ENCODE data around the gene PPP3R1. TPM values are rescaled to one million over a fixed set of nuclear protein-coding genes. Genes with fewer than 3 reads are reported as not detected.

PPP3R1 gene
- total and polyA plus RNA-seq, 2 experiments from 2014 or later = 7.9 to 49.6 TPM

DNA sequence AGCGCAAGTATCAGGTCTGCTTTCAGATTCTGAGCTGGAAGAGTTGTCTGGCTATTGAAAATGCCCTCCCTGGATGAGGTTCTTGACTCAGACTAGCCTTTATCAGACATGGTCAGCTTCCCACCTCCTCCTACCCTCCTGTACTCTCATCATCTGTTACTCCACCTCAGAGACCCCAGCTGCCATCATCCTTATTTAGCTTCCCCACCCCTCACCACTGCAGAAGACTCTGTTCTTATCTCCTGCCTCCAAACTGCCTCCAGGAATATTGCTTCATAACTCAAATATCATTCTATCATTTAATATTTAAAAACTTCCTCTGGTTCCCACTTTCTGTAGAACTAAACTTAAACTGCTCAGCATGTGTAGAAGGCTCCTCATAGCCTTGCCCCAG, 31.1 kb upstream of the PPP3R1 start:
- Histone ChIP-seq H3K27ac (ENCODE audit: low read depth) (no peak overlapping the region), H3K36me3 (ENCODE audit: insufficient read depth) (no peaks in the 10 kb centered on the region), H2AFZ (no peak overlapping the region), H3F3A (replicated peaks; ENCODE audit: low read depth) (no peaks in the 10 kb centered on the region), H3K27me3 (ENCODE audit: insufficient read depth) (no peaks in the 10 kb centered on the region), H3K4me2 (no peak overlapping the region), H3K79me2 (replicated peaks; ENCODE audit: insufficient read depth) (no peaks in the 10 kb centered on the region), H3K4me3 (no peak overlapping the region), H3K4me1 (ENCODE audit: insufficient read depth) (no peaks in the 10 kb centered on the region), H3K9me2 (ENCODE audit: insufficient read depth) (no peaks in the 10 kb centered on the region), H4K20me1 (replicated peaks; ENCODE audit: insufficient read depth) (no peaks in the 10 kb centered on the region)
- H3K4me1 Mint-ChIP-seq = peaks cover 9% of the 10 kb centered on the region; the same call in 2 of the 3 replicates
- H3K27me3 Mint-ChIP-seq (ENCODE audit: insufficient read depth, low read depth, poor library complexity) = peaks cover 4% of the 10 kb centered on the region
- no peaks in the 10 kb centered on the region for H3K9me3 Mint-ChIP-seq
- no peak for DNase-seq (ENCODE audit: low spot score)
- no peak overlapping the region for H3K27ac Mint-ChIP-seq
- ATAC-seq = no peak
- no peaks in the 10 kb centered on the region for H3K36me3 Mint-ChIP-seq (ENCODE audit: low read depth)
- no peak overlapping the region for H3K4me3 Mint-ChIP-seq
- TF ChIP-seq POLR2AphosphoS5 (IDR thresholded peaks at IDR 0.05; ENCODE audit: low read depth) = no peak
- TF ChIP-seq, protein P1, sequence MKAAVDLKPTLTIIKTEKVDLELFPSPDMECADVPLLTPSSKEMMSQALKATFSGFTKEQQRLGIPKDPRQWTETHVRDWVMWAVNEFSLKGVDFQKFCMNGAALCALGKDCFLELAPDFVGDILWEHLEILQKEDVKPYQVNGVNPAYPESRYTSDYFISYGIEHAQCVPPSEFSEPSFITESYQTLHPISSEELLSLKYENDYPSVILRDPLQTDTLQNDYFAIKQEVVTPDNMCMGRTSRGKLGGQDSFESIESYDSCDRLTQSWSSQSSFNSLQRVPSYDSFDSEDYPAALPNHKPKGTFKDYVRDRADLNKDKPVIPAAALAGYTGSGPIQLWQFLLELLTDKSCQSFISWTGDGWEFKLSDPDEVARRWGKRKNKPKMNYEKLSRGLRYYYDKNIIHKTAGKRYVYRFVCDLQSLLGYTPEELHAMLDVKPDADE (IDR thresholded peaks at IDR 0.05) = no peak
- TF ChIP-seq JUNB (IDR thresholded peaks at IDR 0.05; ENCODE audit: unreplicated experiment) = no peak
- no peak for TF ChIP-seq ZNF114 (CRISPR knock-in tag; IDR thresholded peaks at IDR 0.05)
- TF ChIP-seq, protein P2, sequence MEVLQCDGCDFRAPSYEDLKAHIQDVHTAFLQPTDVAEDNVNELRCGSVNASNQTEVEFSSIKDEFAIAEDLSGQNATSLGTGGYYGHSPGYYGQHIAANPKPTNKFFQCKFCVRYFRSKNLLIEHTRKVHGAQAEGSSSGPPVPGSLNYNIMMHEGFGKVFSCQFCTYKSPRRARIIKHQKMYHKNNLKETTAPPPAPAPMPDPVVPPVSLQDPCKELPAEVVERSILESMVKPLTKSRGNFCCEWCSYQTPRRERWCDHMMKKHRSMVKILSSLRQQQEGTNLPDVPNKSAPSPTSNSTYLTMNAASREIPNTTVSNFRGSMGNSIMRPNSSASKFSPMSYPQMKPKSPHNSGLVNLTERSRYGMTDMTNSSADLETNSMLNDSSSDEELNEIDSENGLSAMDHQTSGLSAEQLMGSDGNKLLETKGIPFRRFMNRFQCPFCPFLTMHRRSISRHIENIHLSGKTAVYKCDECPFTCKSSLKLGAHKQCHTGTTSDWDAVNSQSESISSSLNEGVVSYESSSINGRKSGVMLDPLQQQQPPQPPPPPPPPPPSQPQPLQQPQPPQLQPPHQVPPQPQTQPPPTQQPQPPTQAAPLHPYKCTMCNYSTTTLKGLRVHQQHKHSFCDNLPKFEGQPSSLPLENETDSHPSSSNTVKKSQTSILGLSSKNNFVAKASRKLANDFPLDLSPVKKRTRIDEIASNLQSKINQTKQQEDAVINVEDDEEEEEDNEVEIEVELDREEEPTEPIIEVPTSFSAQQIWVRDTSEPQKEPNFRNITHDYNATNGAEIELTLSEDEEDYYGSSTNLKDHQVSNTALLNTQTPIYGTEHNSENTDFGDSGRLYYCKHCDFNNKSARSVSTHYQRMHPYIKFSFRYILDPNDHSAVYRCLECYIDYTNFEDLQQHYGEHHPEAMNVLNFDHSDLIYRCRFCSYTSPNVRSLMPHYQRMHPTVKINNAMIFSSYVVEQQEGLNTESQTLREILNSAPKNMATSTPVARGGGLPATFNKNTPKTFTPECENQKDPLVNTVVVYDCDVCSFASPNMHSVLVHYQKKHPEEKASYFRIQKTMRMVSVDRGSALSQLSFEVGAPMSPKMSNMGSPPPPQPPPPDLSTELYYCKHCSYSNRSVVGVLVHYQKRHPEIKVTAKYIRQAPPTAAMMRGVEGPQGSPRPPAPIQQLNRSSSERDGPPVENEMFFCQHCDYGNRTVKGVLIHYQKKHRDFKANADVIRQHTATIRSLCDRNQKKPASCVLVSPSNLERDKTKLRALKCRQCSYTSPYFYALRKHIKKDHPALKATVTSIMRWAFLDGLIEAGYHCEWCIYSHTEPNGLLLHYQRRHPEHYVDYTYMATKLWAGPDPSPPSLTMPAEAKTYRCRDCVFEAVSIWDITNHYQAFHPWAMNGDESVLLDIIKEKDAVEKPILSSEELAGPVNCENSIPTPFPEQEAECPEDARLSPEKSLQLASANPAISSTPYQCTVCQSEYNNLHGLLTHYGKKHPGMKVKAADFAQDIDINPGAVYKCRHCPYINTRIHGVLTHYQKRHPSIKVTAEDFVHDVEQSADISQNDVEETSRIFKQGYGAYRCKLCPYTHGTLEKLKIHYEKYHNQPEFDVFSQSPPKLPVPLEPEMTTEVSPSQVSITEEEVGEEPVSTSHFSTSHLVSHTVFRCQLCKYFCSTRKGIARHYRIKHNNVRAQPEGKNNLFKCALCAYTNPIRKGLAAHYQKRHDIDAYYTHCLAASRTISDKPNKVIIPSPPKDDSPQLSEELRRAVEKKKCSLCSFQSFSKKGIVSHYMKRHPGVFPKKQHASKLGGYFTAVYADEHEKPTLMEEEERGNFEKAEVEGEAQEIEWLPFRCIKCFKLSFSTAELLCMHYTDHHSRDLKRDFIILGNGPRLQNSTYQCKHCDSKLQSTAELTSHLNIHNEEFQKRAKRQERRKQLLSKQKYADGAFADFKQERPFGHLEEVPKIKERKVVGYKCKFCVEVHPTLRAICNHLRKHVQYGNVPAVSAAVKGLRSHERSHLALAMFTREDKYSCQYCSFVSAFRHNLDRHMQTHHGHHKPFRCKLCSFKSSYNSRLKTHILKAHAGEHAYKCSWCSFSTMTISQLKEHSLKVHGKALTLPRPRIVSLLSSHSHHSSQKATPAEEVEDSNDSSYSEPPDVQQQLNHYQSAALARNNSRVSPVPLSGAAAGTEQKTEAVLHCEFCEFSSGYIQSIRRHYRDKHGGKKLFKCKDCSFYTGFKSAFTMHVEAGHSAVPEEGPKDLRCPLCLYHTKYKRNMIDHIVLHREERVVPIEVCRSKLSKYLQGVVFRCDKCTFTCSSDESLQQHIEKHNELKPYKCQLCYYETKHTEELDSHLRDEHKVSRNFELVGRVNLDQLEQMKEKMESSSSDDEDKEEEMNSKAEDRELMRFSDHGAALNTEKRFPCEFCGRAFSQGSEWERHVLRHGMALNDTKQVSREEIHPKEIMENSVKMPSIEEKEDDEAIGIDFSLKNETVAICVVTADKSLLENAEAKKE (CRISPR knock-in tag; IDR thresholded peaks at IDR 0.05) = no peak
- TF ChIP-seq EZH2phosphoT487 (IDR thresholded peaks at IDR 0.05; ENCODE audit: unreplicated experiment) = no peak
- TF ChIP-seq EZH2 (IDR thresholded peaks at IDR 0.05; ENCODE audit: low read depth, unreplicated experiment) = no peak
- no peak for TF ChIP-seq NANOG (IDR thresholded peaks at IDR 0.05; ENCODE audit: borderline replicate concordance)
- TF ChIP-seq, protein P3, sequence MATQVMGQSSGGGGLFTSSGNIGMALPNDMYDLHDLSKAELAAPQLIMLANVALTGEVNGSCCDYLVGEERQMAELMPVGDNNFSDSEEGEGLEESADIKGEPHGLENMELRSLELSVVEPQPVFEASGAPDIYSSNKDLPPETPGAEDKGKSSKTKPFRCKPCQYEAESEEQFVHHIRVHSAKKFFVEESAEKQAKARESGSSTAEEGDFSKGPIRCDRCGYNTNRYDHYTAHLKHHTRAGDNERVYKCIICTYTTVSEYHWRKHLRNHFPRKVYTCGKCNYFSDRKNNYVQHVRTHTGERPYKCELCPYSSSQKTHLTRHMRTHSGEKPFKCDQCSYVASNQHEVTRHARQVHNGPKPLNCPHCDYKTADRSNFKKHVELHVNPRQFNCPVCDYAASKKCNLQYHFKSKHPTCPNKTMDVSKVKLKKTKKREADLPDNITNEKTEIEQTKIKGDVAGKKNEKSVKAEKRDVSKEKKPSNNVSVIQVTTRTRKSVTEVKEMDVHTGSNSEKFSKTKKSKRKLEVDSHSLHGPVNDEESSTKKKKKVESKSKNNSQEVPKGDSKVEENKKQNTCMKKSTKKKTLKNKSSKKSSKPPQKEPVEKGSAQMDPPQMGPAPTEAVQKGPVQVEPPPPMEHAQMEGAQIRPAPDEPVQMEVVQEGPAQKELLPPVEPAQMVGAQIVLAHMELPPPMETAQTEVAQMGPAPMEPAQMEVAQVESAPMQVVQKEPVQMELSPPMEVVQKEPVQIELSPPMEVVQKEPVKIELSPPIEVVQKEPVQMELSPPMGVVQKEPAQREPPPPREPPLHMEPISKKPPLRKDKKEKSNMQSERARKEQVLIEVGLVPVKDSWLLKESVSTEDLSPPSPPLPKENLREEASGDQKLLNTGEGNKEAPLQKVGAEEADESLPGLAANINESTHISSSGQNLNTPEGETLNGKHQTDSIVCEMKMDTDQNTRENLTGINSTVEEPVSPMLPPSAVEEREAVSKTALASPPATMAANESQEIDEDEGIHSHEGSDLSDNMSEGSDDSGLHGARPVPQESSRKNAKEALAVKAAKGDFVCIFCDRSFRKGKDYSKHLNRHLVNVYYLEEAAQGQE (IDR thresholded peaks at IDR 0.05; ENCODE audit: unreplicated experiment) = no peak
- TF ChIP-seq CREB1 (CRISPR knock-in tag; IDR thresholded peaks at IDR 0.05; ENCODE audit: low read depth) = no peak
- no peak for TF ChIP-seq ZNF331 (CRISPR knock-in tag; IDR thresholded peaks at IDR 0.05; ENCODE audit: low read depth)
